Measurements from ENCODE around the gene GALNTL6.

GALNTL6 gene

GRCh38 chr4:173057901-173058300 is 1244.7 kb downstream of the GALNTL6 start:
- DNase-seq (ENCODE audit: low spot score): no peak
- in situ Hi-C loops (cut with MboI; ENCODE audit: low sequenced_read_pairs, unreplicated experiment): no loop called here
- no peak for TF ChIP-seq CTCF (IDR thresholded peaks at IDR 0.05; ENCODE audit: borderline replicate concordance, control extremely low read depth, extremely low read depth, insufficient read depth, missing control alignments)

GRCh38 chr4:173061160-173061559 is 1248.0 kb downstream of the GALNTL6 start:
- no peak for TF ChIP-seq CTCF (IDR thresholded peaks at IDR 0.05; ENCODE audit: borderline replicate concordance, control extremely low read depth, extremely low read depth, insufficient read depth, missing control alignments)
- in situ Hi-C loops (cut with MboI; ENCODE audit: low sequenced_read_pairs, unreplicated experiment): no loop called here
- DNase-seq (ENCODE audit: low spot score): no peak

- DNase-seq (ENCODE audit: low spot score): no peak
- in situ Hi-C loops (cut with MboI; ENCODE audit: low sequenced_read_pairs, unreplicated experiment): no loop called here
- no peak for TF ChIP-seq CTCF (IDR thresholded peaks at IDR 0.05; ENCODE audit: borderline replicate concordance, control extremely low read depth, extremely low read depth, insufficient read depth, missing control alignments)
Observed at GRCh38 chr4:173073939-173074500, 1260.8 kb downstream of the GALNTL6 start.

- DNase-seq (ENCODE audit: low spot score): no peak
- TF ChIP-seq CTCF (IDR thresholded peaks at IDR 0.05; ENCODE audit: borderline replicate concordance, control extremely low read depth, extremely low read depth, insufficient read depth, missing control alignments): no peak
- in situ Hi-C loops (cut with MboI; ENCODE audit: low sequenced_read_pairs, unreplicated experiment): no loop called here
Observed at GRCh38 chr4:173074501-173074946, 1261.3 kb downstream of the GALNTL6 start.

- DNase-seq (ENCODE audit: low spot score): no peak
- in situ Hi-C loops (cut with MboI; ENCODE audit: low sequenced_read_pairs, unreplicated experiment): no loop called here
Observed at GRCh38 chr4:173076903-173077634, 1263.9 kb downstream of the GALNTL6 start.

GRCh38 chr4:173088144-173088543 is 1274.9 kb downstream of the GALNTL6 start:
- in situ Hi-C loops (cut with MboI; ENCODE audit: low sequenced_read_pairs, unreplicated experiment): no loop called here
- no peak for TF ChIP-seq CTCF (IDR thresholded peaks at IDR 0.05; ENCODE audit: borderline replicate concordance, control extremely low read depth, extremely low read depth, insufficient read depth, missing control alignments)
- DNase-seq (ENCODE audit: low spot score): no peak

More at GRCh38 chr4:173076903-173077634, 1263.9 kb downstream of the GALNTL6 start:
- TF ChIP-seq CTCF (IDR thresholded peaks at IDR 0.05; ENCODE audit: borderline replicate concordance, control extremely low read depth, extremely low read depth, insufficient read depth, missing control alignments): no peak

Measured in GM13976 (cell line).